Heart right ventricle (tissue), 16 donors: ENCODE data around the gene CSNK2A1. TPM values are rescaled to one million over a fixed set of nuclear protein-coding genes. Genes with fewer than 3 reads are reported as not detected.

ENCODE experiments used
- ATAC-seq, 8 donors: fragments of 200-7000 bp; cut with Tn5 transposase; one replicate each; pipeline ENCODE4 v1.9.1; 2020; ENCODE audit warnings: mild to moderate bottlenecking in 8 of 8, moderate library complexity in 8 of 8, moderate number of reproducible peaks in 1 of 8
- DNase-seq, 2 donors: peaks; one replicate each; pipeline ENCODE4 v3.0.0-alpha.2; 2020
- H3K27ac ChIP-seq, 10 donors: fragments of 200-600 bp; sonication (generic) in 2 of 10; one replicate each; pipeline versions ENCODE4 v1.5.0 to v1.8.0; 2020 to 2022; ENCODE audit warnings: mild to moderate bottlenecking in 3 of 10
- H3K27me3 ChIP-seq, 7 donors: fragments of 200-600 bp; one replicate each; pipeline ENCODE4 v1.8.0; 2021 to 2022; ENCODE audit warnings: mild to moderate bottlenecking in 2 of 7
- H3K36me3 ChIP-seq, 9 donors: fragments of 200-600 bp; sonication (generic) in 1 of 9; one replicate each; pipeline versions ENCODE4 v1.5.0 to v1.8.0; 2020 to 2022; ENCODE audit warnings: mild to moderate bottlenecking in 2 of 9
- H3K4me1 ChIP-seq, 9 donors: fragments of 200-600 bp; sonication (generic) in 1 of 9; one replicate each; pipeline versions ENCODE4 v1.5.0 to v1.8.0; 2020 to 2022; ENCODE audit warnings: mild to moderate bottlenecking in 4 of 9
- H3K4me3 ChIP-seq, 10 donors: fragments of 200-600 bp; sonication (generic) in 2 of 10; one replicate each; pipeline versions ENCODE4 v1.5.0 to v1.8.0; 2020 to 2022; ENCODE audit warnings: mild to moderate bottlenecking in 7 of 10, moderate library complexity in 2 of 10
- H3K9me3 ChIP-seq, 11 donors: fragments of 200-600 bp in 10 of 11; sonication (generic) in 2 of 11; one replicate each; pipeline versions ENCODE4 v1.5.0 to v1.8.0; 2013 to 2022; ENCODE audit warnings: mild to moderate bottlenecking in 2 of 11, control low read depth in 1 of 11, moderate library complexity in 1 of 11
- WGBS, 2 donors: extraction: QIAGEN DNeasy Blood & Tissue Kit; methylation state at CpG; one replicate each; pipeline ENCODE4 v1.1.7; 2013; ENCODE audit warnings: inconsistent platforms in 1 of 2; 5-methylcytosine and 5-hydroxymethylcytosine counted together
- intact Hi-C, 10 donors: fragments of 100-400 bp; cut with DNase I; formaldehyde crosslinking; loops; one replicate each; pipeline versions ENCODE4 v1.11.1 to v1.14.2; 2022
- polyA plus RNA-seq, 2 donors: library from polyadenylated mRNA; stranded (reverse); fragments of 200-250 nt; gene quantifications; one replicate each; pipeline ENCODE4 v1.2.3, GENCODE V29; 2013
- total RNA-seq, 10 donors: library from RNA; stranded (reverse); fragmentation: NEBNext Ultra II Directional in 3 of 10; extraction: Animal tissue kit (Norgen Biotek cat#: 25700) in 3 of 10; gene quantifications; one replicate each; pipeline versions ENCODE4 v1.2.1 to v1.2.4, GENCODE V29; 2021 to 2023
- TF ChIP-seq, protein P1 (sequence below), 9 donors: fragments of 200-600 bp; sonication (generic) in 2 of 9; IDR thresholded peaks; one replicate each; pipeline versions ENCODE4 v1.5.0 to v1.8.0; 2021 to 2022; ENCODE audit warnings: antibody characterized with exemption in 9 of 9, mild to moderate bottlenecking in 5 of 9, moderate library complexity in 1 of 9
- donor health status: Arrhythmogenic right ventricular cardiomyopathy.
- donor health status: ischemic (EF 13 %, LVEDD 7.1; RV severe dilation, severe dysfunction).
- donor health status: healthy with polysubstance abuse.
- donor health status: DM: no; HTN: yes; CAD: no.
- donor health status: DM: no; HTN: no; CAD: no.
- donor health status: ischemic (EF 25% LVEDD 6.9; RV normal size, moderate dysfunction).
- donor health status: ischemic (EF 25% LVEDD 5.7; RV mildly dilated, moderate dysfunction).
- donor health status: healthy.
- donor health status: DM: yes; HTN: yes; CAD: no.
- donor health status: Ischemic cardiomyopathy.
- donor health status: ischemic (EF 35%, LVEDD 5.7; RV mildly dilated, moderate dysfunction).
- donor health status: nonischemic (EF 11% LVEDD 7.7; RV severe dilation, severe dysfunction).
- donor health status: DM: yes; HTN: yes; CAD: no.
- donor health status: PGD.
- donor health status: ischemic (EF 29% LVEDD 5.4; RV normal size, mild dysfunction).
- donor health status: nonischemic (EF 23%, LVEDD 6.1; RV moderate dilation, normal function).

CSNK2A1 gene
- total and polyA plus RNA-seq, 12 donors, result 21.4 to 137 (median 125) TPM

DNA sequence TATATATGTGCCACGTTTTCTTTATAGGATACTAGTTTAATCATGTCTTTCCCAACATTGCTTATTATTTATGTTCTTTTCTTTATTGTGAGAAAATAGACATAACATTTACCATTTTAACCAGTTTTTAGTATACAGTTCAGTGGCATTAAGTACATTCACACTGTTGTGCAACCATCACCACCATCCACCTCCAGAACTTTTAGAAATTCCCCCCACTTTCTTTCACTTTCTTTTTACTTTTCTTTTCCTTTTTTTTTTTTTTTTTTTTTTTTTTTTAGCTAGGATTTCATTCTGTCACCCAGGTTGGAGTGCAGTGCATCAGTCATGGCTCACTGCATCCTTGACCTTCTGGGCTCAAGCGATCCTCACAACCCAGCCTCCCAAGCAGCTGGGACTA lies 117.0 kb downstream of the CSNK2A1 start:
- TF ChIP-seq, protein P1, sequence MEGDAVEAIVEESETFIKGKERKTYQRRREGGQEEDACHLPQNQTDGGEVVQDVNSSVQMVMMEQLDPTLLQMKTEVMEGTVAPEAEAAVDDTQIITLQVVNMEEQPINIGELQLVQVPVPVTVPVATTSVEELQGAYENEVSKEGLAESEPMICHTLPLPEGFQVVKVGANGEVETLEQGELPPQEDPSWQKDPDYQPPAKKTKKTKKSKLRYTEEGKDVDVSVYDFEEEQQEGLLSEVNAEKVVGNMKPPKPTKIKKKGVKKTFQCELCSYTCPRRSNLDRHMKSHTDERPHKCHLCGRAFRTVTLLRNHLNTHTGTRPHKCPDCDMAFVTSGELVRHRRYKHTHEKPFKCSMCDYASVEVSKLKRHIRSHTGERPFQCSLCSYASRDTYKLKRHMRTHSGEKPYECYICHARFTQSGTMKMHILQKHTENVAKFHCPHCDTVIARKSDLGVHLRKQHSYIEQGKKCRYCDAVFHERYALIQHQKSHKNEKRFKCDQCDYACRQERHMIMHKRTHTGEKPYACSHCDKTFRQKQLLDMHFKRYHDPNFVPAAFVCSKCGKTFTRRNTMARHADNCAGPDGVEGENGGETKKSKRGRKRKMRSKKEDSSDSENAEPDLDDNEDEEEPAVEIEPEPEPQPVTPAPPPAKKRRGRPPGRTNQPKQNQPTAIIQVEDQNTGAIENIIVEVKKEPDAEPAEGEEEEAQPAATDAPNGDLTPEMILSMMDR (IDR thresholded peaks at IDR 0.05), result no peak
- Histone ChIP-seq H3K4me1 (peaks cover 0 to 4% (median 0%) of the 10 kb centered on the region in 9 donors), H3K4me3 (no peak overlapping the region), H3K36me3 (peaks cover 0 to 99% (median 55%) of the 10 kb centered on the region in 9 donors), H3K27ac (no peak overlapping the region), H3K27me3 (no peaks in the 10 kb centered on the region), H3K9me3 (no peaks in the 10 kb centered on the region)
- ATAC-seq (no peak), DNase-seq (no peak)
- 93 to 99% methylated on average over 2 of the region's 2 CpGs for WGBS, 2 donors
- intact Hi-C loops, result loop anchor here in 2 of 10 donors (10.0 kb wide), 2 partner anchors 58 to 72 kb away; no protein-coding TSS in a partner anchor

Other genes starting within 250 kb of the CSNK2A1 start
- 10 to 100 TPM in 7 of 10 donors, 1 to 10 TPM in 3; 8.2 to 12.8 (median 10.7) TPM for gene ZCCHC3, start 246.2 kb downstream of the CSNK2A1 start, total RNA-seq
- gene ZCCHC3, start 246.2 kb downstream of the CSNK2A1 start, polyA plus RNA-seq, result 10 to 100 TPM in 1 of 2 donors, 1 to 10 TPM in 1; 7.7 to 10.8 TPM
- gene SOX12, start 218.2 kb downstream of the CSNK2A1 start, total RNA-seq, result 10 to 100 TPM in 6 of 10 donors, 1 to 10 TPM in 4; 7.2 to 16.5 (median 10.9) TPM
- gene SOX12, start 218.2 kb downstream of the CSNK2A1 start, polyA plus RNA-seq, result 1 to 10 TPM; 4.5 to 5.2 TPM
- gene NRSN2, start 196.7 kb downstream of the CSNK2A1 start, total RNA-seq, result 10 to 100 TPM; 12.1 to 32.3 (median 19.1) TPM
- gene NRSN2, start 196.7 kb downstream of the CSNK2A1 start, polyA plus RNA-seq, result 10 to 100 TPM; 31.1 to 53.9 TPM
- gene TRIB3, start 163.0 kb downstream of the CSNK2A1 start, total RNA-seq, result 1 to 10 TPM in 7 of 10 donors, under 1 TPM in 3; 0.33 to 4.3 (median 1.1) TPM
- 10 to 100 TPM in 1 of 2 donors, 1 to 10 TPM in 1; 1.4 to 10.6 TPM for gene TRIB3, start 163.0 kb downstream of the CSNK2A1 start, polyA plus RNA-seq
- 10 to 100 TPM; 32.0 to 74.2 (median 41.4) TPM for gene RBCK1, start 135.5 kb downstream of the CSNK2A1 start, total RNA-seq
- gene RBCK1, start 135.5 kb downstream of the CSNK2A1 start, polyA plus RNA-seq, result 10 to 100 TPM; 57.9 to 86.8 TPM
- gene TBC1D20, start 81.3 kb downstream of the CSNK2A1 start, total RNA-seq, result 10 to 100 TPM; 20.3 to 28.2 (median 23.5) TPM
- gene TBC1D20, start 81.3 kb downstream of the CSNK2A1 start, polyA plus RNA-seq, result 10 to 100 TPM; 12.9 to 16.7 TPM
- gene TCF15, start 66.5 kb upstream of the CSNK2A1 start, total RNA-seq, result 10 to 100 TPM in 3 of 10 donors, 1 to 10 TPM in 7; 4.6 to 20.5 (median 7.9) TPM
- 10 to 100 TPM; 12.8 to 41.0 TPM for gene TCF15, start 66.5 kb upstream of the CSNK2A1 start, polyA plus RNA-seq
- gene SRXN1, start 109.4 kb upstream of the CSNK2A1 start, total RNA-seq, result 10 to 100 TPM; 21.4 to 42.0 (median 30.9) TPM
- gene SRXN1, start 109.4 kb upstream of the CSNK2A1 start, polyA plus RNA-seq, result 10 to 100 TPM; 11.9 to 32.8 TPM
- gene SCRT2, start 132.0 kb upstream of the CSNK2A1 start, total RNA-seq, result not detected
- not detected for gene SCRT2, start 132.0 kb upstream of the CSNK2A1 start, polyA plus RNA-seq
- 1 to 10 TPM; 1.5 to 5.7 (median 2.6) TPM for gene SLC52A3, start 224.7 kb upstream of the CSNK2A1 start, total RNA-seq
- 1 to 10 TPM; 2.8 to 3.6 TPM for gene SLC52A3, start 224.7 kb upstream of the CSNK2A1 start, polyA plus RNA-seq